KBM-7 (cell line): ENCODE data around the gene IMPA2.
"Not testable (repeated sequence)": the region's sequence is repeated elsewhere in the genome, so short reads cannot be mapped to it uniquely, and the experiment has no call there.

Experiments used
- DNase-seq: peaks from one replicate; pipeline ENCODE4 v3.0.0-alpha.2; 2015
- in situ Hi-C: fragments of 300-500 bp; cut with MboI; formaldehyde crosslinking; loops from 2 replicates; pipeline ENCODE4 v1.14.3; 2020; ENCODE audit warnings: low sequenced_read_pairs, low pct_unique_long_range_greater_than_20kb, mixed read lengths

The IMPA2 gene

DNA sequence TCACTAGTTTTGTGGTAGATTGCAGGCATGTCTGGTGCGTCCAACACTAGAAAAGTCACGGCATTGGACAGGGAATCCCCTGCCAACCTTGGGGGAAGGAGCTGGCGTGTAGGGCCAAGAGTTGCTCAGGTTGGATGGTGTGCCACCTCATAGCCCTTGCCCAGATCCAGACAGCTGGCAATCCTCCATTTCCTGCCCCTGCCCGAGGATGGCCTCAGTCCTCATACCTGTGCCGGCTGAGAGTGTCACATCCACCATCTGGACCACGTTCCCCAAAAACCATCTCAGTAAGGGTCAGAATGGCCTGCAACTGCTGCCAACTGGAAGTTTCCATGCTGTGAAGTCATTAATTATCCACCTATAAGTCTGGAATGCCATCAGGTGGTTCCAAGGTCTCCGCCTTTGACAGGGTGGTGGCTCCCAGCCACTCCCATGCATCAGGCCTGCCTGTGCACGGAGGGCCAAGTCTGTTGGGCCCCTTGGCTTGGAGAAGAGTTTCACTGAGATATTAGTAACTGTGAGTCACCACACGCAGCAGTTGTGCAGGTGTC, 55.0 kb downstream of the IMPA2 start:
- in situ Hi-C loops = no loop called here
- no peak for DNase-seq

- in situ Hi-C loops = no loop called here
- no peak for DNase-seq
Observed at GRCh38 chr18:12038082-12038638, 56.9 kb downstream of the IMPA2 start.

DNA sequence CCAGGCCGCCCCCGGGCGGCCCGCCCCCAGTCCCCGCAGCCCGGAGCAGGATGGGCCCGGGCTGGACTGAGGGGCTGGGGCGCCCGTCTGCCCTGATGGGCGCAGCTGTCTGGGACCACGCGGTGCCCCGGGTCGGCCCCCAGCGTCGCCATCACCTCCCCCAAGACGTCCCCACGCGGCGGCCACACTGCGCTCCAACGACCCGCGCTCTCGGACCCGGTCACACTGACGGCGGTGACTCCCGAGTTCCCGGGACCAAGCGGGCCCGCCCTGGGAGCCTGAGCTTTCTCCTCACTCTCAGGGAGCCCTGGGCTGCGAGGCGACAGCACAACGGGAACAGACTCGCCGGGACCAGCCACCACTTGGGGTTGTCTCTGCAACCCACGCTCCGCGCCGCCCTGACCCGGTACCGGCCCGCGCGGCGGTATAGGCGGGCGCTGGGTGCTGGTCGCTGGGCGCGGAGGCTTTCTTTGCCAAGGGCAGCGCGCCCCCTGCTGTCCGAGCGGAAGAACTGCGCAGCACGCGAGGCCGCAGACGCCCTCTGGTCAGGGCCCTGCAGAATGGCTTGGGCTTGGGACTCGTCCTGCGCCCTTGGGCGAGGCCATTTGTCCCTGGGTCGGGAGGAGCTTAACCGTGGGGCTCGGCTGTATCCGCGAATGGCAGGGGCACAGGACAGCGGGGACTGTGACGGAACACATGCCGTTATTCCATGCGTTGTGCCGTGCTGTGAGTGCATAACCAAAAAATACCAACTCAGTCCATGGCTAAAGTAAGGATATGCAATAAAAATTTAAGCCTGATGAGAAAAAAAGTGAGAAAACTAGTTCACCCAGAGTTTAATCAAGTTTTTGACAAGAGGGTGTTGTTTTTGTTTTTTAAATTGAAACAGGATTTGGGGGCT, 57.6 kb downstream of the IMPA2 start:
- in situ Hi-C loops = no loop called here
- DNase-seq = peak; percentile 76

- in situ Hi-C loops, DNase-seq: not testable (repeated sequence)
Observed at GRCh38 chr18:12039540-12039930, 58.2 kb downstream of the IMPA2 start.

GRCh38 chr18:12041561-12041960, 60.3 kb downstream of the IMPA2 start:
- no peak for DNase-seq
- in situ Hi-C loops = no loop called here

GRCh38 chr18:12043811-12044210, 62.5 kb downstream of the IMPA2 start:
- DNase-seq = no peak
- in situ Hi-C loops = no loop called here

GRCh38 chr18:12044591-12044990, 63.3 kb downstream of the IMPA2 start:
- in situ Hi-C loops = no loop called here
- DNase-seq = no peak

DNA sequence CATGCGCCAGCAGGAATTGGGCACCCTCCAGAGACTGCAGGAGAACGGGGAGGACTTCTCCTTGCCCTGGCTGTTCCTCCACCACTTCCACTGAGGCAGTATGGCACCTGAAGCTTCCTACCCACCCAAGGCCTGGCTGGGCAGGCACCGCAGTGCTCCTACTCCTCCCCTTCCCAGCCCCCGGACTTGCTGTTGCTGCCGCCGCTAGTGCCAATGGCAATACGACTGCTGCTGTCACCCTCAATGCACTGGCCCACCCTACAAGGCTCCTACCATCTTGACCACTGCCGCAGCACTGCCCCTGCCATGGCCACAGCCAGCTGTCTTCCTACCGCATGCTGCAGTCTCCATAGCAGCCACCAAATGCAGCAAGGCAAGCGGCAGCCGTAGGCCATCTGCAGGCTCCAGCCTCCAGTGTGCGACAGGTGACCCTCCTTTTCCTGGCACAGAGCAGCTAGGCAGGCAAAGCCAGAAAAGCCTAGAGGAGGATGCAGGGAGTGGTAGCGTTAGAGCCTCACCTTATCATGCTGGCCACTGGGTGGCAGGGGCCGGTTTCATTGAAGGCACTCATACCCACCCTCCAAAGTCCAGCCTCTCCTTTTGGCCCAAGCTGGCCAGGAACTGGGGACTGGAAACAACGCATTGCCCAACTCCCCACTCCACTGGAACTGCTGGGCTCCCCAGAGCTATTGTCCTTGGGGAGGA, 64.9 kb downstream of the IMPA2 start:
- DNase-seq = no peak
- in situ Hi-C loops = no loop called here

- DNase-seq = no peak
- in situ Hi-C loops = no loop called here
Observed at GRCh38 chr18:12046751-12047335, 65.5 kb downstream of the IMPA2 start.

DNA sequence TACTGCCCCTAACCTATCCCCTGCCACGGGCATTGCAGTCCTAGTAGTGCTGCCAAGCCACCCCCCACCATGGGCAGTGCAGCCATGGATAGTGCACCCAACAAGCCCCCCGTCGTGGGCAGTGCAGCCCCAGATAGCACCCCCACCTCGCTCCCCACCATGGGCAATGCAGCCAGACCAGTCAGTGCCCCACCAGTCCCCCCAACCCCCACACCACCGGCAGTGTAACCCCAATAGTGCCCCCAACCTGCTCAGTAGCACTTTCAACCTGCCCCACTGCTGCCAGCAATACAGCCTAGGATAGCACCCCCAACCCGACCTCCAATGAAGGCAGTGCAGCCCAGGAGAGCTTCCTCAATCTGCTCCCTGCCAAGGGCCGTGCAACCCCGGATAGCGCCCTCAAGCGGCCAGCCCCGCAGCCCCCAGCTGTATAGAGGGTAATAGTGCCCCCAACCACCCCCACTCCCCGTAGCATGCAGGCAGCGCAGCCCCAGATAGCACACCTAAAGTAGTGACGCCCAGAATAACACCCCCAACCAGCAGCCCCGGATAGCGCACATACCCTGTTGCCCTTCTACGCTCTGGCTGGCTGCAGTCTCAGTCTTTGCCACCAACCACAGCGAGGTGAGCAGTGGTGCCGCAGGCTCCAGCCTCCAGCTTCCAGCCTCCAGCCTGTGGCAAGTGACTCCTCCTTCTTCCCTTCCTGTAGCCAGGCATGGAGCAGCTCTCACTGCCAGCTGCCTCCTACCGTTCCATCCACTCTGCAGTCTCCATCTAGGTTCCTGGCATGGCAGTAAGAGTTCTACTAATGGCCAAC, 66.9 kb downstream of the IMPA2 start:
- in situ Hi-C loops = no loop called here
- no peak for DNase-seq

DNA sequence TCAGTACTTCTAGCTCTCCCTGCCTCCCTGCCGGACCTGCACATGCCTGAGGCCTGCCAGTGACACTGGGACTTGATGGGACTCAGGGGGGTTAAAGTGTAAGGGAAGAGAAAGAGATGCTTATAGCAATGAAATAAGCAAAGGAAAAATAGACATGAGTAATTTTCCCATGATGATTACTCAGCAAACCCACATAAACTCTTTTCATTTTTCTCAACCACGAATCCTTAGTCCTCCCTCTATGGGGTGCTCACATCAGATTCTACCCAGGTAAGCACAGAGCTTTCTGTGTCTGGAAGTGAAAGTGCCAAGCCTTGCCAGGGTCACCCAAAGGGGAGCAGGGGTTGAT, 67.5 kb downstream of the IMPA2 start:
- in situ Hi-C loops = no loop called here
- no peak for DNase-seq

DNA sequence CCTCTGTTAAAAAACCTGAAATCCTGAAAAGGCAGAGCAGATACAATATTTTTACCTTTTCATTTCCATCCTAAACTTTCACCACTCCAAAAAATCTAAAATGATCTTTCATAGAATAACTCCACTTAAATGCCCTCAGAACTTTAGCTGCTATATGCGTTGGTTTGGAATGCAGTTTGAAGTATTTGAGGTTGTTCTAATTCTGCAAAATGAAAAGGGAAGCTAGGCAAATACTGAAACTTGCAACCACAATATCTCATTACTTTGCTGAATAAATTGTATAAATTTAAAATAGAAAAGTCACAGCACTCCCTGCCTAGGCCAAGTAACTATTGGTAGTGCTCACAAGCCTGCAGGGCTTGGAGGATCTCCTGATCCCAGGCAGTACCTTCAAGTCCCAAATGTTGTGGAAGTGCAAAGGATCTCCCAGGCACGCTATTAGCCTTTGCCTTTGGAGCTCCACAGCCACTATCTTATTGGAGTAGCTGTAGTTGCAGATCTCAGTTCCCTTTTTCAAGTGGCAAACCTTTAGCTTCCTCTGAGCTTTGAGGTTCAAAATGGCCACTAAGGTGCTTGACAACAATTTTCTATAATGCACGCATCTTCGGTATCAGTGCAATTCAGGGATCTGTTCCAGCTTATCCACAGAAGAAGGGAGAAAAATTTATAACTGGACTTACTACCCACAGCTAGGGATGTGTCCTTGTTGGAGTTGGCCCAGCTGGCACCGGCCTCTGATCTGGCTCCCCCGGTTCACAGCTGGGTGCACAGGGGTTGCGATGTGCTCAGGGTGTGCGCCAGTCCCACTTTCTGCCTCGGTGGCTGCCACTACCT, 68.9 kb downstream of the IMPA2 start:
- in situ Hi-C loops = no loop called here
- DNase-seq = peak; percentile 30

DNA sequence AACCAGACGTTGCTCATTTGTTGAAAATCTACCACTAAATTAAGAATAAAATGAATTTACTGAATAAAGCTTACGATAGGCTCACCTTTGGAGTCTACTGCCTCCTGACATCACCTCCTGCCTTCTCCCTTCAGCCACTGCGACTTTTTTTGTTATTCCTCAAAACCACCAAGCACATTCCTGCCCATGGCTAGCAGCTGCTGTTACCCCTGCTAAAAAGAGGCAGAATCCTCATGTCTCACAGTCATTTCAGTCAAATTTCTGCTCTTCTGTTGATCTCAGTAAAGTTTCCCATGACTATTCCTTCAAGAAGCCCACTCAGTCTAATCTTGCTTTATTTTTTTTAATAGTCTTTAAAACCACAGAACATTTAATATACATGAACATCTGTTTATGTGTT, 71.6 kb downstream of the IMPA2 start:
- in situ Hi-C loops = no loop called here
- peak; percentile 16 for DNase-seq

- DNase-seq = peak; percentile 45
- in situ Hi-C loops = no loop called here
Observed at GRCh38 chr18:12053289-12053688, 72.0 kb downstream of the IMPA2 start.

- in situ Hi-C loops = no loop called here
- DNase-seq = no peak
Observed at GRCh38 chr18:12056034-12056883, 75.0 kb downstream of the IMPA2 start.

GRCh38 chr18:12056884-12057402, 75.6 kb downstream of the IMPA2 start:
- DNase-seq = no peak
- in situ Hi-C loops = no loop called here

GRCh38 chr18:12057419-12058039, 76.2 kb downstream of the IMPA2 start:
- in situ Hi-C loops = no loop called here
- no peak for DNase-seq
